ENCODE data around the gene NTM.
"Not testable (repeated sequence)": the region's sequence is repeated elsewhere in the genome, so short reads cannot be mapped to it uniquely, and the experiment has no call there.

The NTM gene

GRCh38 chr11:132351050-132351449, 980.6 kb downstream of the NTM start:
- DNase-seq = no peak

- no peak for DNase-seq
These were observed 982.1 kb downstream of the NTM start for GRCh38 chr11:132352497-132352896.

GRCh38 chr11:132353255-132353654, 982.8 kb downstream of the NTM start:
- DNase-seq = no peak

- no peak for DNase-seq
These were observed 987.6 kb downstream of the NTM start for GRCh38 chr11:132357811-132358572.

- no peak for DNase-seq
These were observed 988.1 kb downstream of the NTM start for GRCh38 chr11:132358573-132358953.

- DNase-seq = no peak
These were observed 990.7 kb downstream of the NTM start for GRCh38 chr11:132361011-132361550.

- DNase-seq = no peak
These were observed 995.2 kb downstream of the NTM start for GRCh38 chr11:132365650-132366049.

GRCh38 chr11:132367293-132367692, 996.9 kb downstream of the NTM start:
- DNase-seq = no peak

- DNase-seq = not testable (repeated sequence)
These were observed 999.7 kb downstream of the NTM start for GRCh38 chr11:132370114-132370513.

GRCh38 chr11:132373405-132374143, 1003.2 kb downstream of the NTM start:
- DNase-seq = no peak

GRCh38 chr11:132379540-132379939, 1009.1 kb downstream of the NTM start:
- no peak for DNase-seq
